Skeletal muscle tissue (tissue), 4 donors: Measurements from ENCODE around the gene ITPKB. TPM values are rescaled to one million over a fixed set of nuclear protein-coding genes. Genes with fewer than 3 reads are reported as not detected.
"Not testable (repeated sequence)": the region's sequence is repeated elsewhere in the genome, so short reads cannot be mapped to it uniquely, and the experiment has no call there.

Source experiments
- H3K27ac ChIP-seq: one replicate; pipeline ENCODE4 v1.7.0; 2013; ENCODE audit warnings: mild to moderate bottlenecking, low read depth, low read length, inconsistent platforms
- H3K27me3 ChIP-seq, 3 donors: one replicate each; pipeline ENCODE4 v1.7.0; 2013; ENCODE audit warnings: low read length in 3 of 3; ENCODE audit not compliant: control insufficient read depth in 3 of 3, insufficient read depth in 3 of 3
- H3K36me3 ChIP-seq, 3 donors: one replicate each; pipeline ENCODE4 v1.7.0; 2013; ENCODE audit warnings: low read length in 3 of 3; ENCODE audit not compliant: control insufficient read depth in 3 of 3, insufficient read depth in 3 of 3
- H3K4me1 ChIP-seq, 3 donors: one replicate each; pipeline ENCODE4 v1.7.0; 2013; ENCODE audit warnings: low read length in 3 of 3, mild to moderate bottlenecking in 3 of 3; ENCODE audit not compliant: control insufficient read depth in 3 of 3, insufficient read depth in 3 of 3
- H3K4me3 ChIP-seq, 3 donors: one replicate each; pipeline ENCODE4 v1.7.0; 2013; ENCODE audit warnings: low read length in 3 of 3
- H3K9ac ChIP-seq, 3 donors: one replicate each; pipeline ENCODE4 v1.7.0; 2013; ENCODE audit warnings: low read length in 3 of 3, mild to moderate bottlenecking in 3 of 3, moderate library complexity in 2 of 3, low read depth in 1 of 3
- H3K9me3 ChIP-seq, 3 donors: one replicate each; pipeline ENCODE4 v1.7.0; 2013; ENCODE audit warnings: low read length in 3 of 3; ENCODE audit not compliant: control insufficient read depth in 3 of 3
- total RNA-seq: library from RNA; depleted of rRNA; stranded (reverse); fragments of >200 nt; gene quantifications from one replicate; pipeline ENCODE4 v1.2.3, GENCODE V29; 2014
- donor health status: Osteomylitis.

ITPKB gene
- total RNA-seq, 1 donor from 2014 or later: 18.8 TPM

DNA sequence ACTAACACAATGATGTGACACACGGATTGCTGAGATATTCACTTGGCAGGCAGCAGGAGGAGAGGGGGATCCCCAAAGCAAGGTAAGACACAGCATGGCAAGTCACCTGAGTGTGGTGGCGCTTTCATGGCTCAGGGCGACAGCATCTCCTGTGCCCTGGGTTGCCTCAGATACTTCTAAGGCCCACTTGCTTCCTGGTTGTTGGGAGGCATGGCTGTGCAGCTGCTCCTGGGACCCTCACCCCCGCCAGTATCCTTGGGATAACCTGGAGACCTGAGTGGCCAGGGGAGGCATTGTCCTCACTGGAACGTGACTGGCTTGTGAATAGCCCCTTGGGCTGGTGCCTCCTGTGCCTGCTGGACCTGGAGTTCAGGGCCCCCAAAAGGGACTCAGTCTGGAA is 120.7 kb downstream of the ITPKB start:
- no peak overlapping the region for H3K4me3 ChIP-seq
- H3K9ac ChIP-seq: no peak overlapping the region
- H3K4me1 ChIP-seq: no peaks in the 10 kb centered on the region
- peaks cover 0 to 4% (median 0%) of the 10 kb centered on the region in 3 donors for H3K27me3 ChIP-seq
- no peaks in the 10 kb centered on the region for H3K36me3 ChIP-seq
- peaks cover 0 to 3% (median 3%) of the 10 kb centered on the region in 3 donors for H3K9me3 ChIP-seq
- no peak overlapping the region for H3K27ac ChIP-seq

DNA sequence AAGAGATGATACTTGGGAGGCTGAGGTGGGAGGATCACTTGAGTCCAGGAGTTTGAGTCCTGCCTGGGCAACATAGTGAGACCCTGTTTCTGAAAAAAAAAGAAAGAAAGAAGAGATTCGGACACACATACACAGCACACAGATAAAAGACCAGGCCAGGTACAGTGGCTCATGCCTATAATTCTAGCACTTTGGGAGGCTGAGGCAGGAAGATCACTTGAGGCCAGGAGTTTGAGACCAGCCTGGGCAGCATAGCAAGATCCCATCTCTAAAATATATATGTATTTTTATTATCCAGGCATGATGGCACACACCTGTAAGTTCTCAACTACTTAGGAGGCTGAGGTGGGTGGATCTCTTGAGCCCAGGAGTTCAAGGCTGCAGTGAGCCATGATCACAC is 121.4 kb downstream of the ITPKB start:
- not testable (repeated sequence) for H3K9me3 ChIP-seq, H3K36me3 ChIP-seq, H3K9ac ChIP-seq, H3K27ac ChIP-seq, H3K4me3 ChIP-seq, H3K4me1 ChIP-seq, H3K27me3 ChIP-seq

GRCh38 chr1:226617109-226617508 is 122.0 kb downstream of the ITPKB start:
- no peak overlapping the region for H3K27ac ChIP-seq
- H3K9ac ChIP-seq: no peak overlapping the region
- H3K36me3 ChIP-seq: no peaks in the 10 kb centered on the region
- no peaks in the 10 kb centered on the region for H3K9me3 ChIP-seq
- H3K27me3 ChIP-seq: peaks cover 0 to 4% (median 0%) of the 10 kb centered on the region in 3 donors
- no peaks in the 10 kb centered on the region for H3K4me1 ChIP-seq
- no peak overlapping the region for H3K4me3 ChIP-seq

DNA sequence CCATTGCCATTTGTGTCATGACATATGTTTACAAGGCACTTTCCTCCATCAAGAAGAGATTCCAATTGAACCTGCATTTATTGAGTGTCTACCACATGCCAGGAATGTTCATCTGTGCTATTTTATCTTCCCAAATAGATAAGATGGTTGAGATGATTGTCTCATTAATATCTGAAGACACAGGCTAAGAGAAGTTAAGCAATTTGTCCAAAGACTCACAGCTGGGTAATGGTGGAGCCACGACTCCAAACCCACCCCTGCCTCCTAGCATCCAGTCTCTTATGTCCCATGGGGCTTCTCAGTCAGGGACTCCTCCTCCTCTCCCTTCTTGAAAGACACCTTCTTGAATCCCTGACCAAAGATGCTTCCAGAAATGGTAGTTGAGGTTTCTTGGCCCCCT is 122.4 kb downstream of the ITPKB start:
- H3K4me1 ChIP-seq: no peaks in the 10 kb centered on the region
- H3K4me3 ChIP-seq: no peak overlapping the region
- no peaks in the 10 kb centered on the region for H3K9me3 ChIP-seq
- peaks cover 0 to 4% (median 0%) of the 10 kb centered on the region in 3 donors for H3K27me3 ChIP-seq
- no peak overlapping the region for H3K9ac ChIP-seq
- no peak overlapping the region for H3K27ac ChIP-seq
- H3K36me3 ChIP-seq: no peaks in the 10 kb centered on the region

DNA sequence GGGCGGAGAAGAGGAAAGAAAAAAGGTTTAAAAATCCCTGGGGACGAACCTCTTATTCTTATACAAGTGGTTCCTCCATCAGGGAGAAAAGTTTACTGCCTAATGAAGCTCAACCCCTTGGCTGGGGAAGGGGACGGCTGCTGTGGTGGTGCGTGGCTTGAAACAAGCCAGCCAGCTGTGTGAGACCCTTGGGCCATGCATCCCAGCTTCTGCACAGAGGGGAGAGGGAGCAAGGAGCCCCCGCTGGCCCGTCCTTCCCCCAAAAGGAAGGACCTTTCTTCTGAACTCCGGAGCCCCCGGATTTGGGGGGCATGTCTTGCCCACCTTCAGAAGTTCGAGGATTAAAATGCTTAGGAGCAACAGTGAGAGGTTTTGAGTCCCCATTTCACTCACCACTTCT is 123.2 kb downstream of the ITPKB start:
- Histone ChIP-seq H3K9me3 (no peaks in the 10 kb centered on the region), H3K27ac (no peak overlapping the region), H3K27me3 (peaks cover 0 to 4% (median 1%) of the 10 kb centered on the region in 3 donors), H3K4me1 (no peaks in the 10 kb centered on the region), H3K4me3 (no peak overlapping the region), H3K9ac (no peak overlapping the region), H3K36me3 (no peaks in the 10 kb centered on the region)

GRCh38 chr1:226611980-226612379 is 127.1 kb downstream of the ITPKB start:
- H3K9ac ChIP-seq, H3K27ac ChIP-seq: not testable (repeated sequence)

GRCh38 chr1:226611301-226611700 is 127.8 kb downstream of the ITPKB start:
- Histone ChIP-seq H3K4me1 (peaks cover 4 to 7% (median 7%) of the 10 kb centered on the region in 3 donors), H3K27ac (no peak overlapping the region), H3K9ac (no peak overlapping the region), H3K36me3 (no peaks in the 10 kb centered on the region), H3K4me3 (no peak overlapping the region), H3K27me3 (peaks cover 4 to 13% (median 7%) of the 10 kb centered on the region in 3 donors), H3K9me3 (no peaks in the 10 kb centered on the region)

More at GRCh38 chr1:226611980-226612379, 127.1 kb downstream of the ITPKB start:
- not testable (repeated sequence) for H3K36me3 ChIP-seq, H3K4me3 ChIP-seq, H3K9me3 ChIP-seq, H3K4me1 ChIP-seq
- H3K27me3 ChIP-seq: peaks cover 4 to 13% (median 10%) of the 10 kb centered on the region in 3 donors

- Histone ChIP-seq H3K27me3 (peaks cover 4 to 13% (median 7%) of the 10 kb centered on the region in 3 donors), H3K27ac (no peak overlapping the region), H3K9me3 (no peaks in the 10 kb centered on the region), H3K9ac (no peak overlapping the region), H3K36me3 (no peaks in the 10 kb centered on the region), H3K4me1 (peaks cover 4 to 7% (median 7%) of the 10 kb centered on the region in 3 donors), H3K4me3 (no peak overlapping the region)
These were observed 128.4 kb downstream of the ITPKB start for GRCh38 chr1:226610671-226611070.

- Histone ChIP-seq H3K4me3 (no peak overlapping the region), H3K27ac (no peak overlapping the region), H3K9ac (no peak overlapping the region), H3K27me3 (peaks cover 4 to 13% (median 7%) of the 10 kb centered on the region in 3 donors), H3K36me3 (no peaks in the 10 kb centered on the region), H3K4me1 (peaks cover 4 to 15% (median 7%) of the 10 kb centered on the region in 3 donors), H3K9me3 (no peaks in the 10 kb centered on the region)
These were observed 129.1 kb downstream of the ITPKB start for GRCh38 chr1:226609836-226610455.

- Histone ChIP-seq H3K9me3 (no peaks in the 10 kb centered on the region), H3K9ac (no peak overlapping the region), H3K4me3 (no peak overlapping the region), H3K4me1 (peaks cover 8 to 20% (median 10%) of the 10 kb centered on the region in 3 donors), H3K36me3 (no peaks in the 10 kb centered on the region), H3K27me3 (peaks cover 7 to 13% (median 10%) of the 10 kb centered on the region in 3 donors), H3K27ac (no peak overlapping the region)
These were observed 130.2 kb downstream of the ITPKB start for GRCh38 chr1:226608699-226609505.
